Measurements from ENCODE around the gene TMEM114. TPM values are rescaled to one million over a fixed set of nuclear protein-coding genes. Genes with fewer than 3 reads are reported as not detected.
A peak's percentile ranks its signal among the peaks of the same experiment; 100 is the strongest.

Gene TMEM114
- total RNA-seq, 1 experiment from 2014 or later: not detected

GRCh38 chr16:8622315-8622656 lies 32.0 kb upstream of the TMEM114 start:
- POLR2A ChIA-PET (ENCODE audit: unreplicated experiment): interaction anchor here (0.7 kb wide), 1 partner anchor 56 kb away, joined by 3 read pairs; no protein-coding TSS in a partner anchor
- CTCF ChIA-PET: no interaction called here
- no peaks in the 10 kb centered on the region for H3K9me3 ChIP-seq (ENCODE audit: insufficient read depth, low read depth)
- peak overlapping the region; percentile 84 for H3K4me3 ChIP-seq
- H3K9me2 ChIP-seq (ENCODE audit: insufficient read depth): no peaks in the 10 kb centered on the region
- DNase-seq: no peak
- BruUV-seq (replicated peaks): TSS peak; percentile 46
- peaks cover 23% of the 10 kb centered on the region; the same call in 1 of the 2 replicates for H3K27me3 ChIP-seq (ENCODE audit: insufficient read depth, low read depth)
- H2AFZ ChIP-seq: peak overlapping the region; percentile 91
- peaks cover 3% of the 10 kb centered on the region; the same call in 1 of the 2 replicates for H4K20me1 ChIP-seq (ENCODE audit: insufficient read depth)
- no peak for TF ChIP-seq EZH2 (IDR thresholded peaks at IDR 0.05; ENCODE audit: low read depth)
- no peak for TF ChIP-seq CTCF (conservative IDR thresholded peaks at IDR 0.05)
- peak overlapping the region; percentile 91 for H3K4me2 ChIP-seq
- peaks cover 4% of the 10 kb centered on the region; the same call in 1 of the 2 replicates for H3K36me3 ChIP-seq (ENCODE audit: low read depth)
- no peak overlapping the region for H3K27ac ChIP-seq
- intact Hi-C loops (cut with micrococcal nuclease; ENCODE audit: unreplicated experiment): no loop called here
- no peaks in the 10 kb centered on the region for H3F3A ChIP-seq (ENCODE audit: insufficient read depth, low read depth)
- H3K4me1 ChIP-seq (replicated peaks; ENCODE audit: insufficient read depth): peaks cover 15% of the 10 kb centered on the region
- H3K79me2 ChIP-seq (ENCODE audit: low read depth): peaks cover 34% of the 10 kb centered on the region

GRCh38 chr16:8621572-8622314 lies 31.4 kb upstream of the TMEM114 start, which contains the start of gene METTL22:
METTL22 (plus strand) TSS chr16:8621698; CDS start chr16:8625666, 3,968 bp downstream.
- Histone ChIP-seq H3K36me3 (ENCODE audit: low read depth) (peaks cover 4% of the 10 kb centered on the region; the same call in 1 of the 2 replicates), H3K9me2 (ENCODE audit: insufficient read depth) (no peaks in the 10 kb centered on the region), H3K4me2 (peak within 1 kb of the TSS; percentile 91), H3K4me3 (peak within 1 kb of the TSS; percentile 84), H3K4me1 (replicated peaks; ENCODE audit: insufficient read depth) (peaks cover 15% of the 10 kb centered on the region), H4K20me1 (ENCODE audit: insufficient read depth) (peaks cover 3% of the 10 kb centered on the region; the same call in 1 of the 2 replicates), H2AFZ (peak within 1 kb of the TSS; percentile 91), H3F3A (ENCODE audit: insufficient read depth, low read depth) (no peaks in the 10 kb centered on the region), H3K27me3 (ENCODE audit: insufficient read depth, low read depth) (peaks cover 23% of the 10 kb centered on the region; the same call in 1 of the 2 replicates), H3K9me3 (ENCODE audit: insufficient read depth, low read depth) (no peaks in the 10 kb centered on the region), H3K79me2 (ENCODE audit: low read depth) (peaks cover 34% of the 10 kb centered on the region), H3K27ac (peak within 1 kb of the TSS; percentile 48)
- intact Hi-C loops (cut with micrococcal nuclease; ENCODE audit: unreplicated experiment): loop anchor here (2.0 kb wide), 1 partner anchor 55 kb away; no protein-coding TSS in a partner anchor
- peak; percentile 60 to 93 for DNase-seq
- CTCF ChIA-PET: interaction anchor here (0.6 kb wide), 1 partner anchor 50 kb away, joined by 3 read pairs; no protein-coding TSS in a partner anchor
- POLR2A ChIA-PET (ENCODE audit: unreplicated experiment): interaction anchor here (0.6 kb wide), 1 partner anchor 263 kb away, joined by 3 read pairs; no protein-coding TSS in a partner anchor
- no peak for TF ChIP-seq CTCF (conservative IDR thresholded peaks at IDR 0.05)
- BruUV-seq (replicated peaks): no TSS peak

- no peak for TF ChIP-seq CTCF (conservative IDR thresholded peaks at IDR 0.05)
- TF ChIP-seq EZH2 (IDR thresholded peaks at IDR 0.05; ENCODE audit: low read depth): no peak
- Histone ChIP-seq H3K79me2 (ENCODE audit: low read depth) (peaks cover 34% of the 10 kb centered on the region), H3K9me2 (ENCODE audit: insufficient read depth) (no peaks in the 10 kb centered on the region), H3K4me1 (replicated peaks; ENCODE audit: insufficient read depth) (peaks cover 15% of the 10 kb centered on the region), H3F3A (ENCODE audit: insufficient read depth, low read depth) (no peaks in the 10 kb centered on the region), H3K27ac (no peak overlapping the region), H4K20me1 (ENCODE audit: insufficient read depth) (peaks cover 3% of the 10 kb centered on the region; the same call in 1 of the 2 replicates), H2AFZ (peak overlapping the region; percentile 91), H3K27me3 (ENCODE audit: insufficient read depth, low read depth) (peaks cover 25% of the 10 kb centered on the region), H3K9me3 (ENCODE audit: insufficient read depth, low read depth) (no peaks in the 10 kb centered on the region), H3K4me3 (peak overlapping the region; percentile 84; the same call in 1 of the 2 replicates), H3K36me3 (ENCODE audit: low read depth) (peaks cover 4% of the 10 kb centered on the region; the same call in 1 of the 2 replicates), H3K4me2 (peak overlapping the region; percentile 91)
- intact Hi-C loops (cut with micrococcal nuclease; ENCODE audit: unreplicated experiment): loop anchor here (2.0 kb wide), 1 partner anchor 54 kb away; no protein-coding TSS in a partner anchor
- BruUV-seq (replicated peaks): no TSS peak
- CTCF ChIA-PET: interaction anchor here (0.6 kb wide), 2 partner anchors 28 to 49 kb away, joined by 3 read pairs; no protein-coding TSS in a partner anchor
- DNase-seq: no peak
- POLR2A ChIA-PET (ENCODE audit: unreplicated experiment): interaction anchor here (0.6 kb wide), 1 partner anchor 263 kb away, joined by 3 read pairs; no protein-coding TSS in a partner anchor
Measured at GRCh38 chr16:8621222-8621571, 30.9 kb upstream of the TMEM114 start.
